NCI-H1417 (cell line): Measurements from ENCODE around the gene AIFM3.

ENCODE experiments used
- DNase-seq, 3 experiments: peaks; one replicate each; lab custom pipeline; 2025; lab: John Stamatoyannopoulos, UW

The AIFM3 gene

DNA sequence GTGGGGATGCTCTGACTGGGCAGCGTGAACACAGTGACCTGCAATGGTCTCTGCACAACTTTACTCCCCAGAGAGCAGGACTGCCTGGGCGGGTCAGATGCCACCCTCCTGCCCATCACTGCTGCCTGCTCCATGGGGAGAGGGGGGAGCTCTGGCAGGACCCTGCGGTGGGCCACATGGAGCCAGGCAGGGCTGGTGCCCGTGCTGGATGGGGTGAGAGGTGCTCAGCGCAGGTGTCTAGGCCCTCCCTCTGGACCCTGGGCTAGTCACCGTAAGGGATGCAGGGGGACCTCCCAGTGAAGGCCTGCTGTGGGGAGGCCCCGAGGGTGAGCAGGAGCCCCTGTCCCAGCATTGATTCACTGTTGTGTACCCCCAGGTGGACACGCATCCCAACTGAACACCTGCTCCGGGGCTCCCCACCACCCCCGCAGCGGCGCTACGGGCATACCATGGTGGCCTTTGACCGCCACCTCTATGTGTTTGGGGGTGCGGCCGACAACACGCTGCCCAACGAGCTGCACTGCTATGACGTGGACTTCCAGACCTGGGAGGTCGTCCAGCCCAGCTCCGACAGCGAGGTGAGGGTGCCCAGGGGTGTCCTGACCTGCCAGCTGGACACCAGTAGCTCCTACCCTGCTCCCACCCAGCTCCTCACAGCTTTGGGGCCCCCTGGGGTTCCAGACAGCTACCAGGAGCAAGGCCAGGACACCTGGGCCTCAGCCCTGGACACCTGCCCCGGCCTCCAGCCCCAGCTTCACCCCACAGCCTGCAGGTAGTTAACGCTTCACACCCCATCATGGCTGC lies 24.4 kb downstream of the AIFM3 start:
- DNase-seq: no peak

DNA sequence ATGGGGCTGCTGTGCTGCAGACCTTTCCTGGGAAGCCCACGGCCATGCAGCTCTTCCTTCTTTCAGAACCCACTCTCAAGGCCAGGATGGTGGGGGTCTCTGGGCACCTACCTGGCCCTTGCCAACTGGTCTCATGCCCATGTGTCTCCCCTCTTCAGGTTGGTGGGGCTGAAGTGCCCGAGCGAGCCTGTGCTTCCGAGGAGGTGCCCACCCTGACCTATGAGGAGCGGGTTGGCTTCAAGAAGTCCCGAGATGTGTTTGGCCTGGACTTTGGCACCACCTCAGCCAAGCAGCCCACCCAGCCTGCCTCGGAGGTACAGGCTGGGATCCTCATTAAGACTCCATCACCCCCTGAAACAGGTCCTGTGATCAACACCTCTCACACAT lies 25.0 kb downstream of the AIFM3 start:
- no peak for DNase-seq

DNA sequence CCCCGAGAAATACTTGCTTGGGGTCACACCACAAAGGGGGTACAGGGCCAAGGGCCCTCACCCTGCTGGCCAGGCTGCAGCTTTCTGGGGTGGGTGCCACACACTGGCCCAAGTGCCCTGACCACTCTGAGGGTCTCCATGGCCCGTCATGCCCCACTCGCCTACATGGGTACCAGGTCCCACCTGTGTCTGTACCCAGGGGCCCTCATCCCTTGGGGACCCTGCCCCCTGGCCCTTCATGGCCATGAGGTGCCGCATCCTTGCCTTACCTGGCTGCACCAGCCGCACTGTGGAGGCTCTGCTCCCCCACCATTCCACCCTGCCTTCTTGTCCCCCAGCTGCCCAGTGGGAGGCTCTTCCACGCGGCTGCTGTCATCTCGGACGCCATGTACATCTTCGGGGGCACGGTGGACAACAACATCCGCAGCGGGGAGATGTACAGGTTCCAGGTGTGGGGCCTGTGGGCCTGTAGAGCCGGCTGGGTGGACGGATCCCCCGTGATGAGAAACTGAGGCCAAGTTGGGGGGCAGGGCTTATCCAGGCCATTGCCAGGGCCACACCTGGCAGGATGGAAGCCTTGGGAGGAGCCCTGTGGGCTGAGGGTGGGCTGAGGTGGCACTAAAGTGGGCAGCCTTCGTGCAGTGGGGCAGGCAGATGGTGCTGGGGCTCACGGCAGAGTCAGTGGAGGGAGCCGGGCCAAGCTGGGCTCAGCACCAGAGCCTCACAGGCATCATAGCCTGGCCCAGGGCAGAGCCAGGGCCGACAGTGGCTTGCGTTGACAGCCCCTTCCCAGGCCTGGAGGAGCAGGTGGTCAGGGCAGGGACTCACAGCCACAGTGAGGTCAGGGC lies 25.6 kb downstream of the AIFM3 start:
- no peak for DNase-seq

DNA sequence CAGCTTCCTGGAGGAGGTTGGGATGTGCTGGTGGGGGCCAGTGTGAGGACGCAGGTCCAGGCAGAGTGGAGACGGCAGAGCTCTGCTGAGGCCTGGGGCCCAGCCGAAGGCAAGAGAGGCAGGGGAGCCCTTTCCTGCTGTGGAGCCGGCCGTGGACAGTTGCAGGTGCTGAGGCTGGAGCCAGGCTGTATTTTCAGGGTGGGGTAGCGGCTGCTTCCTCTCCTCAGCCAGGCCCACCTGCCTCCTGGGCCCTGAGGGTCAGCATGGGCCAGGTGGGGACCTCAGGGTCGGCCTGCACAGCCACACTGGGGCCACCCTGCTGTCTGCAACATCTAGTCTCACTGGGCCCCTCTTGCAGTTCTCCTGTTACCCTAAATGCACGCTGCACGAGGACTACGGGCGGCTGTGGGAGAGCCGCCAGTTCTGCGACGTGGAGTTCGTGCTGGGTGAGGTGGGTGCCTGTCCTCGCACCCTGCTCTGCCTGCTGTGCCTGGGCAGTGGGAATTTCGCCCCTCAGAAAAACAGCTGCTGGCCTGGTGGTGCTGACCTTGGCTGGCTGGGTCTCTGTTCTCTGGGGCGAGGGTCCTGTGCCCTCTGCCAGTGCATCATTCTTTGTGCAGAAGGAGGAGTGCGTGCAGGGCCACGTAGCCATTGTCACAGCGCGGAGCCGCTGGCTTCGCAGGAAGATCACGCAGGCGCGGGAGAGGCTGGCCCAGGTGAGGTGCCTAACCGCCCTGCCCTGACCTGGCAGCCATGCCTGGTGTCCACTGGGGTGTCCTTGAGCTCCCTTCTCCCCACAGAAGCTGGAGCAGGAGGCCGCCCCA lies 26.5 kb downstream of the AIFM3 start:
- no peak for DNase-seq

DNA sequence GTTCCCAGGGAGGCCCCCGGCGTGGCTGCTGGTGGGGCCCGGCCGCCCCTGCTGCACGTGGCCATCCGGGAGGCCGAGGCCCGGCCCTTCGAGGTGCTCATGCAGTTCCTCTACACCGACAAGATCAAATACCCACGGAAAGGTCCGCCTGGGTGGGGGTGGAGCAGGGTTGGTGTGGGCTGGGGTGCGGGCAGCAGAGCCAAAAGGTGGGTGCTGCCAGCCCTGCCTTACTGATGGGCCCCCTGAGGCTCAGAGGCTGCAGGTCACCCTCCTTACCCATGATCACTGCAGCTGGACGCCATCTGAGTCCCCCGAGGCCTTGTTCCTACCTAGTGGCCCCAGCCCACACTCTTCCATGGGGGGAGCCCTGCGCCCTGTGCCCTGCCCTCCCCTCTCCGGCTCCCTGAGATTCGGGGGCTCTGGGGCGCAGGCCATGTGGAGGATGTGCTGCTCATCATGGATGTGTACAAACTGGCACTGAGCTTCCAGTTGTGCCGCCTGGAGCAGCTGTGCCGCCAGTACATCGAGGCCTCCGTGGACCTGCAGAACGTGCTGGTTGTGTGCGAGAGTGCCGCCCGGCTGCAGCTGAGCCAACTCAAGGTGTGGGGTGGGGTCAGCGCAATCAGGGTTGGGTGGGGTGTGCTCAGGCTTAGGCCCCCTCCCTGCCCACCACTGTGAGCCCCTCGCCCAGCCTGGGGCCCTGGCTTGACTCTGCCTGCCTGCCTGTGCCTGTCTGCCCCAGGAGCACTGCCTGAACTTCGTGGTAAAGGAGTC lies 27.3 kb downstream of the AIFM3 start:
- DNase-seq: no peak

DNA sequence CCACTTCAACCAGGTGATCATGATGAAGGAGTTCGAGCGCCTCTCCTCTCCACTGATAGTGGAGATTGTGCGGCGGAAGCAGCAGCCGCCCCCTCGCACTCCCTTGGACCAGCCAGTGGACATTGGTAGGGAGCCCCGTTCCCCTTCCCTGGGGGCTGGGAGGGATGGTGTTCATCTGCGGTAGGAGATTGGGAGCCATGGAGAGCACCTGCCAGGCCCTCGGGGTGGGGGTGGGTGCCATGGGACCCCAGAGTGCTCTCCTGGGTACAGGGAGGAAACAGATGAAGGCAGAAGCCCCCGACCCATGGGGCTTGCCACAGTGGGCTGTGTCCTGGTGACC lies 27.8 kb downstream of the AIFM3 start:
- no peak for DNase-seq

DNA sequence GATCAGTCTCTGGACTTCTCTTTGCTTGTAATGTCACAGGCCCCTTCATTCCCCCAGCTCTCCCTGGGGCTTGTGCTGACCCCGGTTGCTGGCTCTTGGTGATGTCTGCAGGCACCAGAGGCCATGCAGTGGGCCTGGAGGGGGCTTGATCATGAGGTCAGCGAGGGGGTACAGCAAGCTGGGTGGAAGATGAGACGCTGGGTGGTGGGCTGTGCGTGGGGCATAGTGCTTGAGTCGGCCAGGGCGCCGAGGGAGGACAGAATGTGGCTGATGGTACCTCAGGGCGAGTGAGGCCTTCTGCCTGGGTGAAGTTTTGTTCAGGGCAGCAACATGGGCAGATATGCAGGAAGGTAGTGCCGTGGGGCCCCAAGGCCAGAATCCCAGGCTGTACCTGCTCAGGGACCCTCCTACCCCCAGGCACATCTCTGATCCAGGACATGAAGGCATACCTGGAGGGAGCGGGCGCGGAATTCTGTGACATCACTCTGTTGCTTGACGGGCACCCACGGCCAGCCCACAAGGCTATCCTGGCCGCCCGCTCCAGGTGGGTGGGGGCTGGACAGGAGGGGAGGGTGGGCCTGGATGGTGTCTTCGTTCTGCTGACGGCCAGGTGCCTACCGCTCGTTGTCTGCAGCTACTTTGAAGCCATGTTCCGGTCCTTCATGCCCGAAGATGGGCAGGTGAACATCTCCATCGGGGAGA lies 28.4 kb downstream of the AIFM3 start:
- no peak for DNase-seq

DNA sequence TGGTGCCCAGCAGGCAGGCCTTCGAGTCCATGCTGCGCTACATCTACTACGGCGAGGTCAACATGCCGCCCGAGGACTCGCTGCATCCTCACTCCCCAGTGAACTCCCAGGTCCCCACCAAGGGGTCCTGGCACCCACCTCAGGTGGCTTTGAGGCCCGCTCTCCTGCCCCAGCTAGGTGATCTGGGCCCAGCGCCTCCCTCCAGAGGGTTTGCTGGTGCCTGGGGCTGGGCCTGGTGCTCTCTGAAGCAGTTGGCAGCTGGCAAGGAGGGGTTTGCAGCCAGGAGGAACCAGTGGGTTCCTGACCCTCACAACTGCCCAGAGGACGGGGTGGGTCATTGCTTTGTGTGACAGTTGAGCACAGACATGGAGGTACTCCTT lies 29.0 kb downstream of the AIFM3 start:
- DNase-seq: no peak

DNA sequence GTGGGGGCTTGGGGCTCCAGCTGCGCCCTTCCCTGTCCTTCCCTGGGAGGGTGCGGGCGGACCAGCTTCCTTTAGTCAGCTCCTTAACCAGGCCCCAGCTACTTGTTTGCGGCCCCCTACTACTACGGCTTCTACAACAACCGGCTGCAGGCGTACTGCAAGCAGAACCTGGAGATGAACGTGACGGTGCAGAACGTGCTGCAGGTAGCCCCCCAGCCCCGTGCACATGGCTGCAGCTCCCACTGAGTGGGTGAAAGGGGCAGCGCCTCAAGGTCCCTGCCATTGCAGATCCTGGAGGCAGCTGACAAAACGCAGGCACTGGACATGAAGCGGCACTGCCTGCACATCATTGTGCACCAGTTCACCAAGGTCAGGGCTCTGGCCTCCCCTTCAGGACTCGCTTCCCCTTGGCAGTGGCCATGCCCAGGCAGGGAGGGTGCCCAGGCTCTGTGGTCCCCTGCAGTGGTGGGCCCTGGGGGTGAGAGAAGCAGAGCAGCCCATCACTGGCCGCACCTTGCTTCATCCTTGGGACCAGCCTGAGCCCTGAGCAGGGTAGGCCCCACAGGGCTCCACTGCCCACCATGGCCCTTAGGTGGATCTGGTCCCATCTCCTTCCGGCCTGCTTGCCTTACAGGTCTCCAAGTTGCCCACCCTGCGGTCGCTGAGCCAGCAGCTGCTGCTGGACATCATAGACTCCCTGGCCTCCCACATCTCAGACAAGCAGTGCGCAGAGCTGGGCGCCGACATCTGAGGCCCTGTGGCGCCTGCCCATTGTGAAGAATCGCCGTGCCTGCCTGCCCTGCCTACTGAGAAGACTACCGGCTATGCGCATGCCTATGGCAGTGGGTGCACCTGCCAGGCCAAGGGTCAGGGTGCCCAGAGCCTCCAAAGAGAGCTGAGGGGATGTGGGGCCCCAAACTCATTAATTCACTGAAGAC lies 29.8 kb downstream of the AIFM3 start:
- DNase-seq: no peak

DNA sequence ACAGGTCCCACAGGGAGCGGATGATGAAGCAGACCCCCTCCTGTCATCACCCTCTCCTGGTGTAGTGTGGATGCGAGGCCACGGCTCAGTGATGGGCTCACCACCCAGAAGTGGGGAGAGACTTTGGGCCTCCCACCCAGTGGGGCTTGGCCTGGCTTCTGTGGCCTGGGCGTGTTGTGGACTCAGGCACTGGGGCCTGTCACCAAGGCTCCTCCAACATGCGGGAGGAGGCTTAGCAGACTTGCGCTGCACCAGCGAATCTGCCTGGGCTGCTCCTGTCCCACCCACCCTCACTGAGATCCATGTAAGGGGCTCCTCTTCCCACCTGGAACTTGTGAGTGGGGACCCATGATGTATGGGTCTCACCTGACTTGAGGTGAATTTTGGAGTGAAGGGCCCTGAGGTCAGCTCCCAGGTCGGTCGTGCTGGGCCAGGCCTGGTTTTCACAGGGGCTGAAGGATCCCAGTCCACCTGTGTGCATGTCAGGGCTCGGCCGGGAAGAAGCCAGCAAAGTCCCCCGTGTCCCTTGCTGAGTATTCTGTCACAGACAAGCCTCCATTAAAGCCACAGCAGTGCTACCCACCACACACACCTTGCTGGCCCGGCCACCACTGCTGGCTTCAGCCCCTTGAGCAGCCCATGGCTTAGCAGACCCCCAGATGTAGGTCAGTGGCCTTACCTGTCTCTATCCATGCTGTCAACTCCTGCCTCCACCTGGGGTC lies 30.6 kb downstream of the AIFM3 start:
- DNase-seq: no peak

DNA sequence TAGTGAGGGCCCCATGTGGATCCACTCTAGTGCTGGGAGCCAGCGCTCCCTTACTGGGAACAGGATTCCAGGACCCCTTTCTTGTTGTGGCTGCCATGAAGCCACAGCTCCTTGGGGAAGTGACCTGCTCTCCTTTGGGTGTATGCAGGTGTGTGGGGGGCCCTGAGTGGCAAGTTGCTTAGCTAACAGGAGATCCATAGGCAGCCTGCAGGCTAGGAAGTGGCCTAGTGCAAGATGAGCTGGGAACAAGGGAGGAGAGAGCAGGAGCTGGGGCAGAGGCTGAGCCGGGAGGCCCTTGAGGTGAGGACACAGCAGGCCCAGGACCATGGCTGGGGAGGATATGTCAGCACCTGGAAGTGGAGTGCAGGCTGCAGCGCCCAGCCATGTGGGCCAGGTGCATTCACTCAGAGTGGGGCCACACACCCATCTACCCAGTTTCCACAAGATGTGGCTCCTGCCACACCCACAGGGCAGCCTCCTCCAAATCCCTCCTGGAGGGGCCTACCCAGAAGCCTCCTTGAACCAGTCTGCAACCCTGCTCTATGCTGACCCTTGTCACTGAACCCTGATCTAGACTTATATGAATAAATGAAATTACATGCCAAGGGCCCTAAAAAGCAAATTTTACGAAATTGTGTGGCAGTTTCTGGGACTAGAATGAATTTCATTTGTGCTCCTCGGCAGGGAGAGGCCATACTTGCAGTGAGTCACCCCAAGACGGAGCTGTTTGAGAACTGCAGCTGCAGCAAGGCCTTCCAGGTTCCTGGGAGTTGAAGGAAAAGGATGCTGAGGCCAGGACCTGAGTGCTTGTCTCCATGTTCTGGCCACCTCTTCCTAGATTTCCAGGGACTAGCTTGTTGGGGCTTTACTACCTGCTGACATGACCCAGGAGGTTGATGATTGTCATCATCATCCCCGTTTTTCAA lies 31.6 kb downstream of the AIFM3 start:
- DNase-seq: peak in 1 of 3 experiments; percentile 6

DNA sequence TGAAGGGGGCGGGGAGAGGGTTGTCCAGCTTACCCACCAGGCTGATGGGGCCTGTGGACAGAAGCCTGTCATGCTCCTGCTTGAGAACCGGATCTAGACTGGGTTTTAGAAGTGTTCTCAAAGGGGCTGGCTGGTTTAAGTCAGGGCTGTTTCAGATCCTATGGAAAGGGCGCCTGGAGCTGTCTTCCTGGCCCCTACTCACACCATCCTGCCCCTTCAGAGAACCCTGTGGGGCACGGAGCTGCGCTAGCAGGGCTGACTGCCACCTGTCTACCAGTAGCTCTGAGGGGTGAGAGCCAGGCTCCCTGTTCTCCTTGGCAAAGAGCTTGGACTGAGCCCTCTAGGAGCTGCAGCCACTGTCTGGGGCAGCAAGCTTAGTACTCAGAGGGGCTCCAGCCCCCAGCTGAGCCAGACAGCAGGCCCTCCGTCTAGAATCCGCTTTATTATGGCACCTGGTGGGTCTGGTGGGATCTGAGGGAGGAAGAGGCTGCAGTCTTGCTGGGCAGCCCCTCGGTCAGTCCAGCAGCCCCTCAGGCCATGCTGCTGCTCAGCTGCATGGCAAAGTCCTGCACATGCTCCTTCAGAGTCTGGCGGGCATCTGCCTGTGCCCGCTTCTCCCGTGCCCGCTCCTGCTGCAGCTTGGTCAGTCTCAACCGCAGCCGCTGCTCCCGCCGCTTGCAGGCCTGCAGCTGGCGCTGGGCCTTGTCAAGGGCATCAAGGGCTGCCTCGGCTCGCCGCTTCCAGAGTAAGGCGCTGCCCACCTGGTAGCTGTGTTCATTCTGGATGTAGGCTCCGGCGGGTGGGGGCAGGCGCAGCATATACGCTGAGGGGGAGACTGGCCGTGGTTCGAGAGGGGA lies 32.5 kb downstream of the AIFM3 start:
- DNase-seq: no peak

DNA sequence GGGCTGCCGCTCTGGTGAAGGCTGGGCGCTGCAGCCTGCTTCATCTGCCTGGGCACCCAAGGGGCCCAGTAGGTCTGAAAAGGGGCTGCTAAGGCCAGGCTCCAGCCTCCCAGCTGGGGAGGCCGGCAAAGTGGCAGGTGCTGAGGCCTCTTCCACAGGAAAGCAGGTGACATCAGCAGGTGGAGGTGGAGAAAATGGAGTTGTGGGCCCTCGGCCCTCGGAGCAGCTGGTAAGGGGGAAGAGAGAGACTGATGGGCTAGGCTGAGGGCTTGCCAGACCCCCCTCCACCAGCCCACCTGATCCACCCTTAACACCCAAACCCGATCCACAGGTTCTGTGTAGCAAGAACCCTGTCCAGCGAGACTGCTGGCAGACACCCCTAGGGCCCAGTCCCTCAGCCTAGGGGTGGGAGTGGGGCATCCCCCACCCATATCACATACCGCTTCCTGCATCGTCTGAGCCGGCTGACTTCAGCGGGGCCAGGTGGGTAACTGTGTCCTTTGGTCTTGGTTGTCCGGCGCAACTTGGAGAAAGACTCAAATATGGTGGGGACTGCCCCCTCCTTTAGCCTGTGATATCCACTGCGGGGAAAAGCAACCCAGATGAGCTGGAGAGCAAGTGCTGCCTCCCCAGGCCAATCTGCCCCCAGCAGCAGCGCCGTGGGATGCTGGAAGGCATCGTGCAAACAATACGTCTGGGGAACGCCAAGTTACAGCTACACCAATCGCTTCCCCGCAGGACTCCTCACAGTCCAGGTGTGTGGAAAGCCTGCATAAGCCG lies 33.3 kb downstream of the AIFM3 start:
- DNase-seq: peak in 2 of 3 experiments; percentile 32 to 52

DNA sequence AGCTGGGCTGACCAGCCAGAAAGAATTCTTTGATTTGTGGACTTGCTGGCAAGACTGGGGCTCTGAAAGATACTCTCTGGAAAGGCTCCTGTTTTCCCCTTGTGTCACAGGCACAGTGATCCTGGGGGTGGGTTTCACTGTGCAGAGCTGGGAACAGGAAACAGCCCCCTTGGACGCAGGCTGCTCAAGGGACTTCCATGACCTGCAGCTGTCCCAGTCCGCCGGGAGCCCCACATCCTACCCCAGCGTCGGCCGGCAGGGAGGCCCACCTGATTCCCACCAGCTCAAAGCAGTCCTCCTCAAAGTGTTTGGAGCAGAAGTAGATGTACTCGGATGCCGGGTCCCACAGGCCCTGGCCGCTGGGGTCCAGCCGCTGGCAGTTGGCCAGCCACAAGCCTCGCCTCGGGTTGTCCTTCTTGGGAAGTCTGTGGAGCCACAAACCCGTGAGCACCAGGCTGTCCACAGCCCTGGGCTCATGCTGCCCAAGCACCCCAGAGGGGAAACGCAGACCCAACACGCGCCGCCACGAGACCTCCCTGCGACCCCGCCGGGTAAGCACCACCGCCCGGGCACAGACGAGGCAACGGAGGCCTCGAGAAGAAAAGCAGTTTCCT lies 34.0 kb downstream of the AIFM3 start:
- peak in 1 of 3 experiments; percentile 52 for DNase-seq

DNA sequence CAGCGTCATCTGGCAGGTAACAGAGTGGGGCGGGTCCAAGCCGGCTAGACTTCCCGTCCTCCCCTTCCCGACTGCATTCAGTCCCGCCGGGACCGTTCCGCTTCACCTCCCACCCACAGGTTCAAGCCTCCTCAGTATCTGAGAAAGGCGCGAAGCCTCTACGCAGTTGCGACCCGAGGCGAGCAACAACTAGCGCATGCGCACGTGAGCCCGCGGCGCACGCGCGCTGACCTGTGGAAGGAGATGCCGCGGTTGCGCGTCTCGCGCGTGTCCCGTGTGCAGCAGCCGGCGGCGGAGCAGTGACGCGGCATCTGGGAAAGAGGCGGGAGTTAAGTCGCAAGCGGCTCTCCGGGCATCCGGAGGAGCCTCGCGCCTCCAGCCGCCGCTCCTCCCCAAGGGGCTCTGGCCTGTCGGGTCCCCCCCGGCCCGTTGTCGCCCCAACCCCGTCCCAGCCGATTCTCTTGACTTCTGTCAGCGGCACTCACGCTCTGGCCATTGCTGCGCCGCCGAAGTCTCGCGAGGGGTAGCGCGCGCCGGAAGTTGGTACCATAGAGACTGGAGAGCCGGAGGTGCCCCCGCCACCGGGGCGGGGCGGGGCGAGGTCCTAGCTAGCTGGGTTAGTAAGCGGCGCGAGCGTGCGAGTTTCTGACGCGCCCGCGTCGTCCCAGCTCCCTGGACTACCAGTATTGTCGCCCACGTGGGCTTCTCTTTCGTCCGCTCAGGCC lies 34.7 kb downstream of the AIFM3 start, which contains the start of gene THAP7:
THAP7 (minus strand) TSS at position 518 of the 725 bp plus-strand sequence; CDS start at position 311, 207 bp downstream.
- peak; percentile 90 to 96 (median 92) for DNase-seq
